Endothelial cell of umbilical vein (primary cell): Measurements from ENCODE around the gene CHML.

Experiments
- POLR2A ChIP-seq: IDR thresholded peaks from 2 replicates; pipeline ENCODE4 v1.6.1; 2012; ENCODE audit warnings: low read depth, mild to moderate bottlenecking, control low read depth, low read length
- TF ChIP-seq, protein P1 (sequence below), 2 donors: IDR thresholded peaks; 1 replicate in 1 of 2; 2 replicates in 1 of 2; pipeline ENCODE4 v1.5.1; 2011; ENCODE audit warnings: low read length in 2 of 2, mild to moderate bottlenecking in 2 of 2, moderate library complexity in 2 of 2, control low read depth in 1 of 2, inconsistent platforms in 1 of 2, low read depth in 1 of 2; ENCODE audit not compliant: insufficient read depth in 1 of 2; ENCODE audit errors: extremely low read depth in 1 of 2

DNA sequence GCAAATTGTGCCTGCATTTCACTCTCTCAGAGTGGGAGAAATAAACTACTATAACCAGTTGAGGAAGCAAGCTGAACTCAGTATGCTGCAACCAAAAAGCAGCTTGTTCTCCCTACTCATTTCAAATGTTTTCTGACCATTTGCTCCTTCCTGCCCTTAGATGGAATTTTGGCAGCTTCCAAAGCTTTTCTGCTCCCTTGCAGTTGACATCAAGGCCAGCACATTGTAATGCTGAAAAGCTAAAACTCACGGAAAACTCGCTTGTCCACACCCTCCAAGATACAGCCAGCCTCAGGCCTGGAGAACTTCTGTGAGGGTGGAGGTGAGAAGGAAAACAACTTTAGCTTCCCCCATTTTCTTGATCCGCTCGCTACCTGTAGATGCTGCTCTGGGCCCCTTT lies 5.0 kb upstream of the CHML start:
- no peak for TF ChIP-seq POLR2A
- TF ChIP-seq, protein P1, sequence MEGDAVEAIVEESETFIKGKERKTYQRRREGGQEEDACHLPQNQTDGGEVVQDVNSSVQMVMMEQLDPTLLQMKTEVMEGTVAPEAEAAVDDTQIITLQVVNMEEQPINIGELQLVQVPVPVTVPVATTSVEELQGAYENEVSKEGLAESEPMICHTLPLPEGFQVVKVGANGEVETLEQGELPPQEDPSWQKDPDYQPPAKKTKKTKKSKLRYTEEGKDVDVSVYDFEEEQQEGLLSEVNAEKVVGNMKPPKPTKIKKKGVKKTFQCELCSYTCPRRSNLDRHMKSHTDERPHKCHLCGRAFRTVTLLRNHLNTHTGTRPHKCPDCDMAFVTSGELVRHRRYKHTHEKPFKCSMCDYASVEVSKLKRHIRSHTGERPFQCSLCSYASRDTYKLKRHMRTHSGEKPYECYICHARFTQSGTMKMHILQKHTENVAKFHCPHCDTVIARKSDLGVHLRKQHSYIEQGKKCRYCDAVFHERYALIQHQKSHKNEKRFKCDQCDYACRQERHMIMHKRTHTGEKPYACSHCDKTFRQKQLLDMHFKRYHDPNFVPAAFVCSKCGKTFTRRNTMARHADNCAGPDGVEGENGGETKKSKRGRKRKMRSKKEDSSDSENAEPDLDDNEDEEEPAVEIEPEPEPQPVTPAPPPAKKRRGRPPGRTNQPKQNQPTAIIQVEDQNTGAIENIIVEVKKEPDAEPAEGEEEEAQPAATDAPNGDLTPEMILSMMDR (IDR thresholded peaks at IDR 0.05; ENCODE audit: extremely low read depth in 1 of 2, insufficient read depth in 1 of 2, low read depth in 1 of 2, low read length in 2 of 2) = no peak
